HG03108 (cell line): Measurements from ENCODE around the gene NDC1.
A peak's percentile ranks its signal among the peaks of the same experiment; 100 is the strongest.
"Not testable (repeated sequence)": the region's sequence is repeated elsewhere in the genome, so short reads cannot be mapped to it uniquely, and the experiment has no call there.

Source experiments
- ATAC-seq: cut with Tn5 transposase; IDR thresholded peaks from one replicate; pipeline ENCODE4 v1.9.1; 2021; ENCODE audit warnings: moderate library complexity; ENCODE audit not compliant: unreplicated experiment

Gene NDC1

DNA sequence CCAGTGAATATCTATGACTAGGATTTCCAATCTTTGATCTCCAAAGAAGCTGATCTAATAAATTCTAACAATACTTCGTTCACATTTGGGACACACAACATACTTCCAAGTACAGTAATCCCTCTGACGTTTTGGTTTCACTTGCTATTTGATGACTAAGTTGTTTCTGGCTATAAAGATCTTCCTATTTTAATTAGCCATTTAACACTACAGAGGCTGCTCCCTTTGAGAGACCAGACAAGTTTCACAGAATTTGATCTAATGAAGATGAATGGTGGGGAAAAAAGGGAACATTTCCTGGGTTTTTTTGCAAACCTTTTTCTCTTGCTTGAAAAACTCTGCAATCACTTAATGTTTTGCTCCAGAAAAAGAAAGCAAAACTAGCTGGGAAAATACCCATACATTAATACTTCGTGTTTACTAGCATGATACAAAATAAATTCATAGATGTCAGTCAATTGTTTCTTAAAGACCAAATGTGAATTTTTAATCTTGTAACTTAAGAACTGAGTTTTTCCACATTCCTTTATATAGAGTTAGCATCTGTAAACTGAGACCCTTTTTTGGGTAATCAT lies 71.2 kb downstream of the NDC1 start:
- ATAC-seq = no peak

DNA sequence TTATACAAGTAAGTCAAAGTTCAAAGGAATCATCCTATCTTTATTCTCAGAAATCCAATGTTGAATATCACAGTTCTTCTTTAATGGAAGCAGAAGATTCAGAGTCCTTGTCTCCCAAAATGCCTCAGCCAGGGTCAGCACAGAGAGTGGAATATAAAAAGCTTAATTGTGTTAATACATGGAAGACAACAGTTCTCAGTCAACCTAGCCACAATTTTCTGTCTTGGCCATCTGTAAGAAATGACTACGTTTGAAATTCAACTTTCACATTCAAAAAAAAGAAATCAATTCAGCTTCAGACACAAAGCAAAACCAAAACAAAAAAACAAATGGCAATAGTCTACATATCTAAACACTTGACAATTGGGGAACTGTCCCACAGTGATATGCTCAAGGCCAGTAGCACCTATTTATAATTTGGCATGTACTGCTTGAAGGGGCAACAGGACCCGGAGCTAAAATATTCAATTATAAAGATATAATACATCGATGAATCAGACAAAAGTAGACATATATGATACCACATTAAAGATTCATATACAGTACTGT lies 71.8 kb downstream of the NDC1 start:
- ATAC-seq = no peak

DNA sequence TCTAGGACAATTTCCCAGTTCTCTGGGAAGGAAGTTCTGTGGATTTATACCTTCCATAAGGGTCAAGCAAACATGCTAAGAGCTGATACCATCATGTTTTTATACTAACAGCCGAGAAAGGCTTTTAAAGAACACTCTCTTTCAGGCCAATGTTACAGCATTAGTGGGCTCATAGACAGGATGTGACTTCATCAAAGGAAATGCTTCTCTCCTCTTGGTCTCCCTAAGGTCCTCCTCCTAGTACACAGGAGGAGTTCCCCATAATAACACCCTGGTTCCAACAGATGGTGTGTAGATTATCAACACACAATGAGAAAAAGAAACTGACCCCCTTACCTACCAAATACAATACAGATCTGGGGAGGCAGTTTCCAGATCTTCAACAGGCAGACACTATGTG lies 72.4 kb downstream of the NDC1 start:
- ATAC-seq = no peak

GRCh38 chr1:53763911-53764310 lies 74.2 kb downstream of the NDC1 start:
- no peak for ATAC-seq

GRCh38 chr1:53763461-53763860 lies 74.6 kb downstream of the NDC1 start:
- ATAC-seq = no peak

- ATAC-seq = not testable (repeated sequence)
Measured at GRCh38 chr1:53760497-53760896, 77.6 kb downstream of the NDC1 start.

GRCh38 chr1:53755874-53756273 lies 82.2 kb downstream of the NDC1 start:
- ATAC-seq = no peak

GRCh38 chr1:53754484-53755312 lies 83.4 kb downstream of the NDC1 start:
- no peak for ATAC-seq

DNA sequence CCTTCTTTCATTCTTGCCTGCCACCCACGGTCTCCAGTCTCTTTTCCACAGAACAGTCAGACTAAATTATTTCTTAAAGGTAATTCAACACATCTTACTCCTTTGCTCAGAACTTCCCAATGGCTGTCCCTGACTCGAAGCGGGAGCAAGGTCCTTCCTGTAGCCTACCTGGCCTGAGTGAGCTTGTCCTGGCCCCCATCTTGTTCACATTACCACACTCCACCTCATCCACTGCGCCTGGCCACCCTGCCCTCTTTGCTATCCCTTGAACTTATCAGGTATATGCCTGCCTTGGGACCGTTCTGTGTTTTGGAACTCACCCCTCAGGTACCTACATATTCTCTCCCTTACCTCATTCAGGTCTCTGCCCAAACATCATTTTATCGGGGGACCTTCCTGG lies 85.8 kb downstream of the NDC1 start:
- no peak for ATAC-seq

- no peak for ATAC-seq
Measured at GRCh38 chr1:53747841-53748240, 90.3 kb downstream of the NDC1 start.

- no peak for ATAC-seq
Measured at GRCh38 chr1:53740621-53741105, 97.4 kb downstream of the NDC1 start.

- ATAC-seq = peak; percentile 95
Measured at GRCh38 chr1:53739109-53739681, 98.9 kb downstream of the NDC1 start, which contains the start of gene GLIS1. Gene GLIS1 (minus strand): TSS chr1:53739164. CDS start chr1:53738064, 1,100 bp downstream.

- ATAC-seq = no peak
Measured at GRCh38 chr1:53738205-53739108, 99.6 kb downstream of the NDC1 start.

DNA sequence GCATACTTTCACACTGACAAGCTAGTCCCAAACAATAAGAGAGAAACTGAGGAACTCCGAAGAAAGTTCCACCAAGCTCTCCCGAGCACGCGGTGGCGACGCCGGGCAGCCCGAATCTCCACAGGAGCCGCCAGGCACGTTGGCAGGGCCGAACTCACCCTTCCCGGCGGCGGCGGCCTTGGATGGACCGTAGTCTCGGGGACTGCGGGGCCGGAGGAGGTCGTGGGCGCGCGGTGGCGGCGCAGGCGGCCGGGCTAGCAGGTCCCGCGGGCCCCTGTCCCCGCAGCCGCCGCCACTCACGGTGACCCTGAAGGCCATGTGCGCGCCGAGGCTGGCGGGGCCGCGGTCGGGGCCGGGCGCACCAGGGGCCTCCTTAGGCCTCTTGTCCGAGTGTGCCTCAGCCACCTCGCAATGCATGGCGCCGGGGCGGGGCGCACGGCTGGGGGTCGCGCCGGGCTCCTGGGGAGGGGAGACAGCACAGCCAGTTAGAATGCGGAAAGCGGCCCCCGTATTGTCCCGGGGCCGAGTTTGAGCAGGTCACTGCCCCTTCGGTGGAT lies 100.4 kb downstream of the NDC1 start:
- no peak for ATAC-seq

DNA sequence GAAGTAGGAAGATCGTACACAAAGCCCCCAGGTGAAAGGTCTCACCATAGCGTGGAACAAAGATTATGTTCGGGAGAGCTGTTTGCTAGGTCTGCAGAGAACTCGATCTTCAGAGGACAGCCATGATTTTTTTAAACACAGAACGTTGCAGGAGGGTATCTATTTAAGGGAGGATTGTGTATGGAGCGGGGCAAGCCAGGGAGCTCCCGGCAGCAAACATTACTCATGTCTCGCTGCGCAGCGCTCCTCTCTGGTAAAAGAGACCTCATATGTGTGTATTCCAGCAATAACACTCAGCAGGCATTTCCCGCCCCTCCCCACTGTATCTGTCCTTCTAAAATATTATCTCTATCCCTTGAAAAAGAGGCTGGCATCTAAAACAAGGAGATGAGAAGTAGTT lies 101.8 kb downstream of the NDC1 start:
- no peak for ATAC-seq

- no peak for ATAC-seq
Measured at GRCh38 chr1:53735681-53736080, 102.4 kb downstream of the NDC1 start.

GRCh38 chr1:53735261-53735660 lies 102.8 kb downstream of the NDC1 start:
- no peak for ATAC-seq

GRCh38 chr1:53734650-53735211 lies 103.4 kb downstream of the NDC1 start:
- no peak for ATAC-seq

GRCh38 chr1:53733975-53734649 lies 104.0 kb downstream of the NDC1 start:
- ATAC-seq = no peak
